ENCODE results near the gene PRKG1. TPM values are rescaled to one million over a fixed set of nuclear protein-coding genes. Genes with fewer than 3 reads are reported as not detected.

Gene PRKG1
- total RNA-seq, 2 donors from 2014 or later = 17.8 to 31.1 TPM

DNA sequence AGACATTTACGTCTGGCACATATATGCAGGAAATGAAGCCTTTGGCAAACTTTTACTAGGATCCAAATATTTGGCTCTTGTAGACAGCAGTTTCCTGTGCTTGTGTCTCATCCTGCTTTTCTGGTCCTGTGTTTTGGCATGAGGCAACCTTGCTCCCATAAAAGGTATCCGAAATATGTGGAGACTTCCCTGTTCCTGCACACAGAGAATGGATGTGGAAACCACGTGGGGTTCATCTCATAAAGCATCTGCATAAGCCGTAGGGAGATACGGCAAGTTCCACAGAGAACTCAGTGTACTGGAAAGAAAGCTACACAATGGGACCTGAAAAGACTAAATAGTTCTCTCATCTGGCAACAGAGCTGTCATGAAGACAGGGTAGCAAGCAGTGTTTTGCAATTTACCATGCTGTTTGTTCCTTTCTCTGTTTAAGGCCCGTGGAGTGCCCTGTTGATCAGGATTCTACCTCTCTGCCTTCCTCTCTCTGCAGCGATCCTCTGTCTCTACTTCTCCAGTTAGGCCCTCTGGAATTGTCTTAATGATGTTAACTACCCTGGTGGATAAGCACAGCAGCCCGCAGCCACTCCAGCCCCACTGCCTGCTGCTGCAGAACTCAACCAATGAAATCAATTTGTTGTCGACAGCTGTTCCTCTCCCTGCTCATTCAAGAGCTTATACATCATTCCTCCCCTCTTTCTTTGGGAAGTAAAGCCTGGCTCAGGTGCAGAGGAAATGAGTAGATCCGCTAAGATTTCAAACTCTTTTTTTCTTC is 331.5 kb downstream of the PRKG1 start:
- H3K9me3 ChIP-seq = no peaks in the 10 kb centered on the region
- TF ChIP-seq CTCF (IDR thresholded peaks at IDR 0.05) = no peak
- H3K36me3 ChIP-seq = no peaks in the 10 kb centered on the region
- H3K27ac ChIP-seq = peak overlapping the region; percentile 20 to 38
- peaks cover 0 to 34% of the 10 kb centered on the region in 2 donors for H3K4me1 ChIP-seq
- no peak for DNase-seq (ENCODE audit: low spot score)
- no peaks in the 10 kb centered on the region for H3K27me3 ChIP-seq
- no peak overlapping the region for H3K4me3 ChIP-seq

DNA sequence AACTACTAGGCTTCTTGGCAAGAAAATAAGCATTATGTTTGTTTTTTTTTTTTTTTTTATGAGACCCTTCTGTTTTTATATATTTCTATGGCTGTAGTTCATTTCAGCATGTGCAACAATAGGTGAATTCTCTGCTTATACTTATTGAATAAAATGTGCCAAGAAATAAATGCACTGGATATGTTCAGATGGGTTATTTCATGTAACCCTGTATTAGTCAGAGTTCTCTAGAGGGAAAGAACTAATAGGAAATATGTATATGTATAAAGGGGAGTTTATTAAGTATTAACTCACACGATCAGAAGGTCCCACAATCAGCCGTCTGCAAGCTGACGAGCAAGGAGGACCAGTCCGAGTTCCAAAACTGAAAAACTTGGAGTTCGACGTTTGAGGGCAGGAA is 332.3 kb downstream of the PRKG1 start:
- no peaks in the 10 kb centered on the region for H3K9me3 ChIP-seq
- DNase-seq (ENCODE audit: low spot score) = no peak
- no peak overlapping the region for H3K27ac ChIP-seq
- TF ChIP-seq CTCF (IDR thresholded peaks at IDR 0.05) = no peak
- H3K4me3 ChIP-seq = no peak overlapping the region
- no peaks in the 10 kb centered on the region for H3K27me3 ChIP-seq
- peaks cover 0 to 34% of the 10 kb centered on the region in 2 donors for H3K4me1 ChIP-seq
- H3K36me3 ChIP-seq = no peaks in the 10 kb centered on the region

GRCh38 chr10:51416494-51416893 is 342.2 kb downstream of the PRKG1 start:
- Histone ChIP-seq H3K27ac (no peak overlapping the region), H3K9me3 (no peaks in the 10 kb centered on the region), H3K4me3 (no peak overlapping the region), H3K36me3 (no peaks in the 10 kb centered on the region), H3K27me3 (no peaks in the 10 kb centered on the region), H3K4me1 (peaks cover 0 to 1% of the 10 kb centered on the region in 2 donors)
- no peak for TF ChIP-seq CTCF (IDR thresholded peaks at IDR 0.05)
- DNase-seq (ENCODE audit: low spot score) = no peak

DNA sequence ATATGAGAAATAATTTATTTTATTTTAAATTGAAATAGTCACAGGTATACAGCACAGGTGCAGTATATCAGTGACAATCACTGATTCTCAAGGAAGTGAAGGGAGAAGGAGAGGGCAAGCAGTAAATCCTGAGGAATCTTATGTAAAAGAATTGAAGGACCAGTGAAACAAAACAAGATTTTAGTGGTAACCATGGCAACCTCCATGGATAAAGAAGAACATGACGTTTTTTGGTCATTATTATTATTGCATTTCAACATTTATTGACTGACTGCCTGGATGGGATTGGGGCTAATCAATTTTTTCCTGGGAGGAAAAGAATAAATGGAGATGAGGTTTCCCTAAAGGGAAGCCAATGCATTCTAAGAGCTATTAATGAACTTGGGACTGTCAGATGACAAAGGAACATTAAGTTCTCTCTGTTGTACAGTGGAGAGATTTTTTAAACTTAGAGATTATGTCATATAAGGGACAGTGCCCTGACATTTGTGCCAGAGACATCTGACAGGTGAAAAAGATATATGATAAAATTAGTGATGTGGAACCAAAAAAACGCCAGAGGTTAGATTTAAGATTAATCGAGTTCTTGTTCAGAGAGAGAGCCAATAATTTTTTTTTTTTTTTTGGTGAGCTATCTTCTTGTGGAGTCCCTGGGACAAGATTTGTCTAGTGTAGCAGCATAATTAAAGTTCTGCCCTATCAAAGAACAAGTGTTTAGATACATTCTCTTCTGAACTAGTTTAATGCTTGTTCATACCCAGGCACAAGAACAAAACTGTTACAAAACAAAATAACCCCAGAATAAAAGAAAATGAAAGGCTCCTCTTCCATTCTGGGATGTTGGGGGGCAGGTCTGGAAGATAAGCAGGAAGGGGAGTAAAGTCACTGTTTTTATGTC is 345.2 kb downstream of the PRKG1 start:
- Histone ChIP-seq H3K9me3 (no peaks in the 10 kb centered on the region), H3K4me1 (peaks cover 0 to 16% of the 10 kb centered on the region in 2 donors), H3K36me3 (no peaks in the 10 kb centered on the region), H3K27ac (peak overlapping the region; percentile 56 to 83), H3K27me3 (no peaks in the 10 kb centered on the region), H3K4me3 (no peak overlapping the region)
- TF ChIP-seq CTCF (IDR thresholded peaks at IDR 0.05) = no peak
- DNase-seq (ENCODE audit: low spot score) = no peak

DNA sequence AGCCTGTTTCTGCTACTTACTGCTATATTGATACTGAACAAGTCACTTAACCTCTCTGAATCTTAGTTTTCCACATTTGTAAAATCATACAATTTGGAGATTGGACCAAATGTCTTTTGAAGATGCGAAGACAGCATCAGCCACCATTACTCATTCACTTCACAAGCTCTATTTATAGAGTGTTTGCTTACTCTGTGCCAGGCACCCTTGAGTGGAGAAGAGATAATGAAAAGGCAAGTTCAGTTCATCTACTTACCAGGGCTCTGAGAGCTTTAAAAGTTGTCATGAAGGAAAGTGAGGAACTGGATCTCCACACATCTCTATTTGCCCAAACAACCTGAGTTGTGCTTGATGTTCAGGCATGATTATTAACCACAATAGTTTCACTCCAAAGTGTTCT is 347.6 kb downstream of the PRKG1 start:
- DNase-seq (ENCODE audit: low spot score) = no peak
- no peaks in the 10 kb centered on the region for H3K27me3 ChIP-seq
- no peaks in the 10 kb centered on the region for H3K9me3 ChIP-seq
- no peaks in the 10 kb centered on the region for H3K36me3 ChIP-seq
- peaks cover 0 to 22% of the 10 kb centered on the region in 2 donors for H3K4me1 ChIP-seq
- peak overlapping the region; percentile 69 to 83 for H3K27ac ChIP-seq
- TF ChIP-seq CTCF (IDR thresholded peaks at IDR 0.05) = no peak
- no peak overlapping the region for H3K4me3 ChIP-seq

Measured in right atrium auricular region (tissue), 2 donors.